Activated T-cell treated with anti-CD3 and anti-CD28 coated beads, Interleukin-2, amount 50 U/mL, for 1 hour (primary cell): ENCODE data around the gene PRRX1.

Experiments used
- DNase-seq: peaks from one replicate; pipeline ENCODE4 v3.0.0-alpha.2; 2020

PRRX1 gene

DNA sequence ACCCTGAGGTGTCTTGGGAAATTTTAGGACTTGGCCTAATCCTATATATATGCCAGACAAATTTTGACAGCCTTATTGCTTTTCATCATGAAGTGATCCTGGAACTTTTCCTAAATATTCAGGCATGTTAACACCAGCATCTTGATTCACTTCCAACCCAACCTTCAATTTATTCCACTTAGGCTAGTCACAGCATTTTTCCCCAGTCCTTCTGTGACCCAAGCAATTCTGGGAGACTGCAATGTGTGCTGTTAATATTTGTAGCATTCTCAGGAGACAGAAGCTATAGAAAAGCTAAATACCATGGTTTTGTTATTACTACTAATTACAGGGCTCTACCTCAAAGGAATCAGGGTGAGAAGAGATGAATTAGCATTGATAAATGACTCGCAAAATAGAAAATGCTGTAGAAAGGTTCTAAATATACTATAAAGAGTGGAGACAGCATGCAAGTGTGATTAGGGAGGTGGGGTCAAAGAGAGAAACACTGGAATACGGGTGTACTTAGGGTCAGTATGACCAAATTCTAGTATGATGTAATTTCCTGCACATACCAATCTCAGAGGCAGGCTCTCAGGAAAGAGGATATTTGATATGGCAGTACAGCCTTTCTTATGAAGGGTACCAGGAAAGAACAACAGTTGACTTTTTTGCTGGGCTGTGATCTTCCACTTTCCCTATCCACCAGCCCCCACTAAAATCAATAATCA, 29.1 kb downstream of the PRRX1 start:
- no peak for DNase-seq

DNA sequence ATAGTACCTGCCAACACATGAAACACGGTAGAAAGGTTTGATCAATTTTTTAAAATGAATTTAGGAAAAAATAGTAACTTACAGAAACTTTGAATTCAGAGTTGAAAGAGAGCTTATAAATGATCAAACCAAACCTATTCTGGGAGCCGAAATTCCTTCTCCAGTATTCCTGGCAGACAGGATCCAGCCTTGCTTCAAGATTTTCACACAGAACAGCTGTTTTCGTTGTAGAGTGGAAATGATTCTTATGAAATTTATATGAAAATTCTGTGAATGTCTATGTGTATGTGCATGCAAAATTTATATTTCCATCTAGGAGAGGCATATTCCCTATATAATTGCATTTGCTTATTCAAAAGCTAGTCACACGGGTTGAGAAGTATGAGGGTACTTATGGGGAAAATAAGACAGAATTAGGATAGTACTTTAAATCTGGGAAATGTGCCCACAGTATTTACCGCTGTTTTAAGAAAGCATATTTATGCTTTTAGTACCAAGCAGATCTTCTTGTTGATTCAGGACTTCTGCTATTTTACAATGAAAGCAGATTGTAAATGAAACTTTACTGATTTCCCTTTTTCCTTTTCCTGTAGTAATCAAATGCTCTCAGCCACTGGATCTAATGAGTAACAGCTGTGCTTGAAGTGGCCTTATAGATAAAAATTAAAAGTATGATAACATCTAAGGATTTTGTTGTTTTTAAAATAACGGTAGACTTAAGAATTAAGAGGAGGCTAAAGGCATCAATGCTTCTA, 30.4 kb downstream of the PRRX1 start:
- DNase-seq = no peak

DNA sequence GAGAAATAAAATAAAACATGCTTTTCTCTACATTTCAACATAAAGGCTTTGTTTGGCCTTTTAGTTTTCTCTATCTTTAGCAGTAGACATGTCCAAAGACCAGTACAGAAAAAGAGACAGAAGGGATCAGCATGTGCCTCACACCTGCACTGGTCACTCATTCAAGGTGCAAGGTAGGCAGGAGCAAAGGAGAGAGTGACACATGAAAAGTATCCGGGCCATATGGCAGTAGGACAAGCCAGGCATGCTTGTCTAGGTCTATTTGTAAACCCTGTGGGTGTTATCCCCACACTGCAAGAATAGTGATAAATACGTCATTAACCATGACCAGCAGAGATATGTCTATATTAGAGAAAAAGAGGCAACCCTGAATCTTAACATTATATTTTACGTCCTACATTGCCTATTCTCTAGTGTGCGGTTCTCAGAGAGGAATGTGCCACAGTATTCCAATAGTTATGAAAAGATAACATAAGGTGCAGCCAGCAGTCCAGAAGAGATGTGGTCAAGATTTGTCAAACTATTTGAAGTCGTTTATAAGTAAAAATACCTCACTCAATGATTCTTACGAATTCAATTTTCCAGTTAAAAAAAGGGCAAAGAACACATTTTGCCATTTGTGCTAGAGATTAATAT, 32.1 kb downstream of the PRRX1 start:
- DNase-seq = no peak

DNA sequence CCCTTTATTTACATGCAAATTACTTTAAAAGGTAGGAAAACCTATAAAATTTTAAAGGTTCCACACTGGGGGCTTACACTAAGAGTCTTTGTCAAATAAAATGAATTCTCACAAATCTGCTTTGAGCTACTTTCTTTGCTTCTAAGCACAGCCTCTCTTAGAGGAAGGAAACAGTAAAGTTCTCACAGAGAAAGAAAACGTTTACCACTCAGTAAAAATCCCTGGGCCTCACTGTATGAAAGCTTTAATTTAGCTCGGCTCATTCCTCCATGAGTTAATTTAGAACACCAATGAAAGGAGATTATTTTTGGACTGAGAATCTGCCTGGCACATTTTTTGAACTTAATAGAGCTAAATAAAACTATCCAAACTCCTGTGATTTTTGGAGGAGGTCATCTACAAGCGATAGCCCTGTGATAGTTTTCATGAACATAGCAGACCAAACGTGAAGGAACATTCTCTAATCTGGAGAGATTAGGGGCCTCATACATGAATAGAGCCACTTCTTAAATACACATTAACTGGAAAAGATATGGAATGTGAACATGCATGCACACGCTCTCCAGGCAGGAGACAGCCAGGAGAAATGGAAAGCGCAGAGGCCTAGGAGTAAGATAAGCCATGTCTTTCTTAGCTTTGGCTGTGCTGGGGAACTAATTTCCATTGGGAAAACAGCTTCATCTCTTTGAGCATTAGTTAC, 32.8 kb downstream of the PRRX1 start:
- DNase-seq = no peak

DNA sequence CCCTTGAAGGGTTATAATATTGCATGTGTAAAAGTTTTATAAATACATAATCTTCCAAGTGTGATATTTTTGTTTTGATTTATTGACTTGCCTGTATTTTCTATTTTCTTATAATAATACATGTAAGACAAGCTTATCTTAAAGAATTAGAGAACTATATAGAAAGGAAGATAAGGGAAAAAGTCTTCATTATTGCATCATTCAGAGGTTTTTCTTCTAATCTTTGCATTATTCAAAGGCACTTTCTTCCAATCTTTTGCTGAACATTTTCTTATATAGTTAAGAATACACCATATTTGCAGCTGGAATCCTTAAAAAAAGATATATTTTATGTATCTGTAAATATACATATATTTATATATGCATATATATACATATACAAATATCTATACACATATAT, 33.4 kb downstream of the PRRX1 start:
- DNase-seq = no peak

DNA sequence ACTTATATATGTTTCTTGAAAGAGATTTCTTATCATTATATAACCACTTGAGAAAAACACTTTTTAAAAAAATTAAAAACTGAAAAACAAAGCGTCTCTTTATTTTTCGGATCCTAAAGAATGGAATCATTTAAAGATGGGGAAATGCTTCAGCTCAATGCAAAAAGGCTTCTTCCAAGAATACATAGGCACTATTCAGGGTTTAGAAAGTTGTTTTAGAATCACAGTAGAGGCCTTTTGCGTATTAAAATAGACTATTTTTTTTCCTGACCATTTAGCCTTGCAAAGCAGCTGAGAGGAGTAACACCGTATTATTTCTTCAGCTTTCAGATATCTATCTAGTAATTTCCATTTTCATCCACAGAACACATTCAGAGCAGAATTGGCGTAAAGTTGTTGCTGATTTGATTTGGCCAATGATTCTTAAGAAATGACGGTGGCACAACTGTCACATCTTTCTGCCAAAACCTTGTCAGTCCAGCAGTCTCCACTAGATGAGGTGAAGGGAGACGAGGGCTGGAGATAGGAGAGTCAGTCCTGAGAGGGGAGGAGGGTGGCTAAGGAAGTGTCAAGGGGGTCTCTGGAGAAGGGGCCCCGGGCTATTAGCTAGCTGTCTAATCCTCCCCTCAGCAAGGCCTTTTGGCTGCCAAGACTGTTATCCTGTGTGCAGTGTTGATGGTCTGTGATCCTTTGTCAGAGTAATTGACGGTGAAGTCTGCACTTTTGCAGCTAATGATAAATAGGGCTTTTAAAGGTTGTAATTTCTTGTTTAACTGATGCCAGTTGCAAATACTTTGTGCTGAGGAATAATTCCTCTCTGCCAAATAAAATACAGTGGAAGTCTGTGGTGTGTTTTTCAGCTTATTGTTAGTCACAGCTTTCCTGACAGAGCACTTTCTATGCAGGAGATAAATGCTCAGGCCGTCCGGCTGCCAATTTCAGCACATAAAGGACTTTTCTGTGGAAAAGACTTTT, 34.7 kb downstream of the PRRX1 start:
- no peak for DNase-seq

DNA sequence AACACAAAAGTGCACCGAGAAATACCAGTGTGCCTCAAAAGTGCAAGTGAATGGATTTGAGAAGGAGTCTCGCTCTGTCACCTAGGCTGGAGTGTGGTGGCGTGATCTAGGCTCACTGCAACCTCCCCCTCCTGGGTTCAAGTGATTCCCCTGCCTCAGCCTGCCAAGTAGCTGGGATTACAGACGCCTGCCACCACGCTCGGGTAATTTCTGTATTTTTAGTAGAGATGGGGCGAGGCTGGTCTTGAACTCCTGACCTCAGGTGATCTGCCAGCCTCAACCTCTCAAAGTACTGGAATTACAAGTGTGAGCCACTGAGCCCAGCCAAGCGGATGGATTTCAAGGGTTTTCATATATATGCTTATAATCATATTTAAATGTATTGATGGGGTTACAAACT, 35.8 kb downstream of the PRRX1 start:
- no peak for DNase-seq

DNA sequence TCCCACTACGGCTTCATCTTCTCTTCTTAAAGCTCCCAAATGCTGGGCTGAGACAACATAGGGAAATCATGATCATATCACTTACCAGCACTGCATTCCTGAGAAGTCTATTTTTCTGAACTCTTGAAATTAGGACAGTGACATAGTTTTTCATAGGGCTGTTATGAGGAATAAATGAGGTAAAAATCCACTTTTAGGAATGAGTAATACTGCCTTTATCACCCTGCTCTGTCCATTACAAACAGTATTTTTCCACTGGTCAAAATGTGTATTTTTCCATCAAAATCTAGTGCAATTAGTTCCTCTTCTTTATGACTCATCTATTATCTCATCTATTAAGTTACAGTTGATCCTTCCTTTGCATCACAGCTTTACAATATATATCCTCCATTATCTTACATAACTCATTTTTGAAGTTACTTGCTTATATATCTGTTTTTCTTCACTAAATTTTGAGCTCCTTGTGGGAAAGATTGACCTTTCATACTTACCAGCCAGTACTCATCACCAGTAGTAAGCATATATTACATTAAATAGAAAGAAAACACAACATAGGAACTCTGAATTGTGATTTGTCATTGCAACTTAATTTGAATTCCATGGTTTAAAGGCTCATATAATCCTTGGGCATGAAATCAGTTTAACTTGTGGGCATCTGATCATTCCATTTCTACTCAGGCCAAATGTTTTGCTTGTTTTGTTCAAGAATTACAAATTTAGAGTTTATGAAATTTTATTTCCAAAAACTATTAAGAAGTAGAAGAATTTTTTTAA, 37.1 kb downstream of the PRRX1 start:
- no peak for DNase-seq

DNA sequence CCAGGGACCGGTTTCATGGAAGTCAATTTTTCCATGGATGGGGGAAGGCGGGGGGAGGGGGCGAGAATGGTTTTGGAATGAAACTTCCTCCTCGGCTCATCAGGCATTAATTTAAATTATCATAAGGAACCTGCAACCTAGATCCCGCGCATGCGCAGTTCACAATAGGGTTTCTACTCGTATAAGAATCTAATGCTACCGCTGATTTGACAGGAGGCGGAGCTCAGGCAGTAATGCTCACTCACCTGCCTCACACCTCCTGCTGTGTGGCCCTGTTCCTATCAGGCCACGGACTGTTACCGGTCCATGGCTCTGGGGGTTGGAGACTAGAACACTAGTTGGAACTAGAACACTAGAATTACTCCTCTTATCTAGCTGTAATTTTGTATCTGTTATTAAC, 38.0 kb downstream of the PRRX1 start:
- no peak for DNase-seq

DNA sequence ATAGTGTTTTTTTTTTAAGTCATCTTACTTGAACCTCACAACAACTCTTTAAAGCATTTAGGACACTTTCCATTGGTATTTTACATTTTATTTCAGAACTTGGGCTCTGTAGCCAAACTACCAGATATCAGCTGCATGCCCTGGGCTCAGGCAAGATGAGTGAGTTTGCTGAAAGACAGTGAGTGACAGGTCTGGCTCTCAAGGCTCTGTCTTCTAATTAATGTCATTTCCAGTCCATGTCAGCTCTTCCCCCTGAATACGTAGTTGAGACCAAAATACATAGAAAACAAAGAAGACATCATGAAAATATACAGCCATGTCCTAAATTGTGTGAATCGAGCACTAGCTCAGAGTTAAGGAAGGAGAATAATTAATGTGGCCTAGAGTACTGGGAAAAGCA, 39.7 kb downstream of the PRRX1 start:
- DNase-seq = no peak

DNA sequence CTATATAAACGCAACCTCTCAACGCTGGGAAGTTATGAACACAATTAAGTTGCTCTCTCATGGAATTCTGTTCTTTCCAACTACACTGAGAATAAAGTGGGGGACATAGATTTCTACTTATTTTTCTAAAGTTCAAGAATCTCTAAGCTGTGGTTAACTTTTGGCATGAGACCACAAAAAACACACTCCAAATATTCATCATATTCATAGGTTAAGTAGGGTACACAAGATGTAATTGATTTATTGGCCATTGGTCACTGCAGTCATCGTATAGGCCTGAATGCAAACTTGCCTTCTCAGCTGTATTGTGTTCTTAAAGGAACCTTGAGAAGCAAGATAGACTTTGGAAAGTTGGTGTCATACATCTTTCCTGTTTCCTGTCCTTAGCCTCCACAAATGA, 40.3 kb downstream of the PRRX1 start:
- no peak for DNase-seq

DNA sequence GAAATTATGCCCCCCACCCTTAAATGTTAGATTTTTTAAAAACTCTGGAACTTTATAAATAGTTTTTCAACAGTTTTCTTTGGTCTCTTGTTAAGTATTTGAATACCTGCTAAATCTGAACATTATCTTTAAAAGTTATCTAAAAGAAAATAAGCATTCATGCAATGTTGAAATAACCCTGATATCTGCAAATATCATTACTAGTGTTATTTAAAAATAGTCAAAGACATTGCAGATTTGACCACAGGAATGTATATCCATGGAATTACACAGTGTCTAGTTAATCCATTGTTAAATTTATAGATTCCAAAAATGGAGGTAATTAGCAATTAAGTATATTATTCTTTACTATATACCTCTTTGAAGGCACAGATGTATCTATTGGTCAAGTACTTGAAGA, 42.0 kb downstream of the PRRX1 start:
- DNase-seq = no peak

DNA sequence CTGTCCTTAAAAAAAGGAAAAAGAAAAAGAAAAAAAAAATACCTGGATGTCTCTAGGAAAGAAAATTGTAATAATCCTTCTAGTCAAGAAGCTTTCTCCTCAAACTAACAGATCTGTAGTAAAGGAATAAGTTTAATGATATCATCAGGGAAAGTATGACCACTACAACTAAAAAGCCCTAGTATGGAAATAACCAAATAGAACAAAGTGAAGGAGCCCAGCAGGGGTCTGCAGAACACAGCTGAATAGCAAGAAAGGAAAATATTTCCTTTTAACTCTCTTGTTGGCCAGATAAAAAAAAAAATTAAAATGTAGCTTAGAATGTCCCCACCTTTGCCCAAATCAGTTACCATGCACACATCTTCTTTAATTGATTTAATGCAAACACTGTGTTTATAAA, 43.2 kb downstream of the PRRX1 start:
- DNase-seq = no peak

DNA sequence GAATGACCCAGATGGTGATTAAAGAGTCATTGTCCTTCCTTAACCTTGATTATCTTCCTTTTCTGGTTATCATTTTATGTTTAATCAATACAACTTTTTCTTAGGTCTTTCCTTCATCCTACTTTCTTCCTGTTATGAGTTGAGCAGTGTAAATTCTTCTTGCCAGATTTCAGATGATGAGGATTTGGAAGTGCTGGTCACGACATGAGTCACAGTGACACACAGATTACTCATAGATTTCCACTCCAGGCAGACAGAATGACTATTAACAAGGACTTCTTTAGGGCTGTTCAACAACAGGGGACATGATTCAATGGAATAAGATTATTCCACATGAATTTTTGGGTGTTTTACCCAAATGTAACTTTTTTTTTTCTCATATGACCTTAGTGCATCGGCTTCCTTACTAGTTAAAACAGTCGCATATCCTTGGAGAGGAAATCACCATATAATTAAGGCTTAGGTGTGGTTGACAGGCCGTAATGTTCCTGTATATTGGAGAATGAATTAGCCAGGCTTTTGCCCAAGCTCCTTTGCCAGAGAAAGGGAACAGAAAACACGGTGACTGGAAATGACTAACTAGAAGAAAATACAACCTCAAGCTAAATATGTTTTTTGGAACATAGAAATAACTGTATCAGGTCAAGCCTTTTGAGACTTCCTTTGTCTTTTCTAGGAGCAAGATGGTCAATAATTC, 44.2 kb downstream of the PRRX1 start:
- DNase-seq = no peak

DNA sequence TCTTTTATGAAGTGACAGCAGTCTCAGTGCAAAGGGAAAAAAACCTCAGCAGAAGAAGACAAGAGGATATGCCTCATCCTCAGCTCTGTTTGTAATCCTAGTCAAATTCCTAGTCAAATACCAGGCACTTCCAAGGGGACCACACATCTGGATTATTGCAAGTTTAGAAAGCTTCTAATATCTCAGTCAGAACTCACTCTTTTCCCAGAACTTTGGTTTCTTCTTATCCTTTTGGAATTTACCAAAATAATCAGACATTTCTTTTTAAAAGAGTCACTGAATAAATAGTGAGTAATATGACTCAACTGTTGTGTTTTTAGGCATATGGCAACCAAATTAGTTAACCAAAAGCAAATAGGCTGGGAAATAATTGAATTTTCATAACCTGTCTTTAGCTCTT, 47.8 kb downstream of the PRRX1 start:
- no peak for DNase-seq

DNA sequence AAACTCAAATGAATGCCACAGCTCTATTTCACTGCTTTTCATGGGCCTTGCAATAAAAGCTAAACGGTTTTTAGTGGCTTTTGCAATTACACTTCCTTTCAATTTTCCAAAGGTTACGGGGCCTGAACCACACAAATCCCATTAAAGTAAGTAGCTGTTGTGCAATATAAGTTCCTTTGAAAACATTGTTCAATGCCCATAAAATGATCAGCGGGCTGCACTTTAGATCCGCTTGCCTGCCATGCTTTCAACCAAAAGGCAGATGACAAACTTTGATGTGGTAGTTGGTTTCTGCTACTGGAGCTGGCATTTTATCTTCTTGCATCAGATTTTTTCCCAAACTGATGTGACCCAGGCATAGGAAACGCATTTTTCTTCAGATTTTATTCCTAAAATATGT, 50.2 kb downstream of the PRRX1 start:
- no peak for DNase-seq

DNA sequence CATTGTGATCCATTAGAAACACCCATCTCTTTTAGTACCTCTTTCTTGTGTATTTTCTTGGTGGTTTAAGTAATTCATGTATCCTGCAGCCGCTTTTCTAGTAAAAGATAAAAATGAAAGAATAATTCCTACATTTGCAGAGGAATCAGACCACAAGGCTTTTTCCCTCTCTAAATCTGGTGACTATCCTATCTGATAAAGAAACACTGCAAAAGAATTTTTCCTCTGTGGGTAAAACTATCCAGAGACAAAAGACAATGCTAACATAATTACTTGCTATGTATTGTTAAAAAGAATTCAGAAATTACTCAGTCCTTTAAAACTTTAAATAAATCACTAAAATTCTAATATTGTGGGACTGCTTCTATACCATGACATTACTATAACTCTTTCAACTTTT, 51.0 kb downstream of the PRRX1 start:
- no peak for DNase-seq

DNA sequence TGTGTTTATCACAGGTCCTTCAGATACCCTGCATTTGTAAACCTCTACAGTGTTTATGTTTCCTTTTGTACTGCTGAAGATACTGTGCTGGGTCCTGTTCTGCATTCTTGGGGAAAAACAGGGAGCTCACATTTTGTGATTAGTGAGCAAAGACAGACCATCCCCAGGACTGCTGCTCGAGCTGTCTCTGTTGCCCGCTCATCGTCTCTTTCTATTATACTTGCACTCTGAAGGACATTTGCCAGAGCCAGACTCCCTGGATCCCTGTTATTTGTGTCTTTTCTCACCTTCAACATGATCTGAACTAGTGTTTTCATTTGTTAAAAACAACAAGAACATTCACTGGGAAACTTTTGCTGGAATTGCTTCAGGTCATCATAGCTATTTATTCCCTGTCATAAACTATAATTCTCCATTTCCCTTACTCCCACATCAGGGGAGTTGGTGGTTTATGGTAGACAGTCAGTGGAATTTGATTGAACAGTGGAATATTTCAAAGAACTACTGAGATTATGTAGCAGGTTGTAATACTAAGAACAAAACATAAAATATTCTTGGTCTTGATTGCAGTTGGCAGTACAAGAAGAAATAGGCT, 53.0 kb downstream of the PRRX1 start:
- no peak for DNase-seq

DNA sequence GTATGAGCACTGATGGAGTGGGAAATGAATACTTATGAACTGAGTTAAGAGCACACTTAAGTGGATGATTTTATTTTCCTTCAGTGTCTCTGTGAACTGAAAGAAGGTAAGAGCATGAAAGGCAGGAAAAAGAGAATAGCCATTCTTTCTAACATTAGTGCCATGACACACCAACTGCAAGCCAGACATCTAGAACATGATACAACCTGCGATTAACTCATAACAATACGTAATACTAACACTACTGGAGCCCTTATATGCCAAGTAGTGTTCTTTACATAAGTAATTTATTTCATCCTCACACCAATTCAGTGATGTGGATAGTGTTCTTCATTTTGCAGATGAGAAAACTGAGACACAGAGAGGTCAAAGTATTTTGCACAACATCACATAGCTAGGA, 56.7 kb downstream of the PRRX1 start:
- DNase-seq = no peak

DNA sequence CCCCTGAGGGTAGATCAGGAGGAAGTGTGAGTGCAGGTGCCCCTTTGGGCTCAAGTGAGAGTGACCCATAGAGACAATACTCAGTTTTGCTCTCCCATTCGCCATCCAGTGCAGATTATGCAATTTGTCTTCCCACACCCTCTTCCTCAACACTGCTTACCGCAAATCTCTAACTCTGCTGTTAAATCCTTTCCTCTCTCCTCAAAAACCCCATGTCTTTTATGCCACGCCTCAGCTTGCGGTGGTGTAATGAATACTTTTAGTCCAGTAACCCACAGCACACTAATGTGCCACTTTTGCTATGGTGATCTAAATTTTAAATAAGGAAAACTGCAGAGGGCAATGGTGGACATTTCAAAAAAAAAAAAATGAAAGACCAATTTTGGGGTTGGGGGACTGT, 57.7 kb downstream of the PRRX1 start:
- DNase-seq = no peak

DNA sequence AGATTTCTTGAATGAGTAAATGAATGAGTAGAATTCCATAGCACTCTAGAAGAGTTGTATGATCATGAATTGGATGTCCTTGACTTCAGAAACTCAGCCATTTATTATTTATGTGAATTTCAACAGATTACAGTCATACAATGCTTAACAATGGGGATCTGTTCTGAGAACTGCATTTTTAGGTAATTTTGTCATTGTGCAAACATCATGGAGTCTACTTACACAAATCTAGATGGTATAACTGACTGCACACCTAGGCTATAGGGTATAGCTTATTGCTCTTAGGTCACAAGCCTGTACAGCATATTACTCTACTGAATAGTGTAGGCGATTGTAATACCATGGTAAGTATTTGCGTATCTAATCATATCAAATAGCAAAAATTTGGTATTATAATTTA, 59.6 kb downstream of the PRRX1 start:
- no peak for DNase-seq
